Nephron progenitor cell (in vitro differentiated cells): Measurements from ENCODE around the gene ITSN2.
A peak's percentile ranks its signal among the peaks of the same experiment; 100 is the strongest.

Experiments used
- DNase-seq: peaks from one replicate; pipeline ENCODE4 v3.0.0; 2021
- H3K27ac Mint-ChIP-seq: 2 replicates; pipeline ENCODE4 v1.8.0; 2021; ENCODE audit warnings: mild to moderate bottlenecking, moderate library complexity, mixed read lengths
- H3K27me3 Mint-ChIP-seq: 2 replicates; pipeline ENCODE4 v1.8.0; 2021; ENCODE audit warnings: mild to moderate bottlenecking, low read depth, mixed read lengths; ENCODE audit not compliant: poor library complexity
- H3K36me3 Mint-ChIP-seq: 2 replicates; pipeline ENCODE4 v1.8.0; 2021; ENCODE audit warnings: low read depth, mixed read lengths
- H3K4me1 Mint-ChIP-seq: 2 replicates; pipeline ENCODE4 v1.8.0; 2021; ENCODE audit warnings: mixed read lengths
- H3K4me3 Mint-ChIP-seq: 2 replicates; pipeline ENCODE4 v1.8.0; 2021; ENCODE audit warnings: mild to moderate bottlenecking, moderate library complexity, mixed read lengths
- H3K9me3 Mint-ChIP-seq: 2 replicates; pipeline ENCODE4 v1.8.0; 2021; ENCODE audit warnings: mild to moderate bottlenecking, moderate library complexity, mixed read lengths
- CTCF ChIP-seq: fragments of 200-600 bp; sonication (generic); IDR thresholded peaks from 2 replicates; pipeline ENCODE4 v1.5.0; 2021; ENCODE audit warnings: antibody characterized with exemption

The ITSN2 gene

GRCh38 chr2:24297663-24298062 is 62.7 kb downstream of the ITSN2 start:
- Mint-ChIP-seq H3K4me3 (no peak overlapping the region), H3K27ac (no peak overlapping the region), H3K4me1 (no peaks in the 10 kb centered on the region), H3K9me3 (no peaks in the 10 kb centered on the region), H3K27me3 (peaks cover 3% of the 10 kb centered on the region), H3K36me3 (peaks cover 66% of the 10 kb centered on the region)
- TF ChIP-seq CTCF = no peak
- no peak for DNase-seq

GRCh38 chr2:24287171-24287570 is 73.2 kb downstream of the ITSN2 start:
- H3K4me1 Mint-ChIP-seq = no peaks in the 10 kb centered on the region
- no peaks in the 10 kb centered on the region for H3K9me3 Mint-ChIP-seq
- TF ChIP-seq CTCF = no peak
- peaks cover 2% of the 10 kb centered on the region for H3K36me3 Mint-ChIP-seq
- no peaks in the 10 kb centered on the region for H3K27me3 Mint-ChIP-seq
- no peak overlapping the region for H3K4me3 Mint-ChIP-seq
- DNase-seq = no peak
- H3K27ac Mint-ChIP-seq = no peak overlapping the region

- DNase-seq = no peak
- H3K4me3 Mint-ChIP-seq = no peak overlapping the region
- H3K9me3 Mint-ChIP-seq = no peaks in the 10 kb centered on the region
- H3K36me3 Mint-ChIP-seq = no peaks in the 10 kb centered on the region
- no peaks in the 10 kb centered on the region for H3K4me1 Mint-ChIP-seq
- no peak overlapping the region for H3K27ac Mint-ChIP-seq
- no peak for TF ChIP-seq CTCF
- no peaks in the 10 kb centered on the region for H3K27me3 Mint-ChIP-seq
These were observed 74.7 kb downstream of the ITSN2 start for GRCh38 chr2:24285484-24286152.

- no peaks in the 10 kb centered on the region for H3K4me1 Mint-ChIP-seq
- no peaks in the 10 kb centered on the region for H3K36me3 Mint-ChIP-seq
- no peak overlapping the region for H3K4me3 Mint-ChIP-seq
- H3K27me3 Mint-ChIP-seq = no peaks in the 10 kb centered on the region
- DNase-seq = no peak
- no peak for TF ChIP-seq CTCF
- no peaks in the 10 kb centered on the region for H3K9me3 Mint-ChIP-seq
- no peak overlapping the region for H3K27ac Mint-ChIP-seq
These were observed 79.7 kb downstream of the ITSN2 start for GRCh38 chr2:24280645-24281044.

- Mint-ChIP-seq H3K36me3 (no peaks in the 10 kb centered on the region), H3K4me1 (no peaks in the 10 kb centered on the region), H3K27me3 (no peaks in the 10 kb centered on the region), H3K27ac (no peak overlapping the region), H3K9me3 (no peaks in the 10 kb centered on the region), H3K4me3 (no peak overlapping the region)
- TF ChIP-seq CTCF = no peak
- no peak for DNase-seq
These were observed 80.2 kb downstream of the ITSN2 start for GRCh38 chr2:24280161-24280560.

GRCh38 chr2:24276349-24276899 is 83.9 kb downstream of the ITSN2 start:
- H3K36me3 Mint-ChIP-seq = no peaks in the 10 kb centered on the region
- no peak overlapping the region for H3K4me3 Mint-ChIP-seq
- no peaks in the 10 kb centered on the region for H3K27me3 Mint-ChIP-seq
- no peak for TF ChIP-seq CTCF
- no peaks in the 10 kb centered on the region for H3K9me3 Mint-ChIP-seq
- DNase-seq = no peak
- H3K4me1 Mint-ChIP-seq = peaks cover 7% of the 10 kb centered on the region
- H3K27ac Mint-ChIP-seq = peak overlapping the region; percentile 40
